GM23338 (cell line): ENCODE results near the gene ADI1. TPM values are rescaled to one million over a fixed set of nuclear protein-coding genes. Genes with fewer than 3 reads are reported as not detected.

Source experiments
- ATAC-seq: fragments of 200-7000 bp; cut with Tn5 transposase; 3 replicates; pipeline ENCODE4 v1.9.1; 2020
- DNase-seq: peaks from one replicate; pipeline ENCODE4 v3.0.0-alpha.2; 2015; ENCODE audit warnings: low spot score
- H2AFZ ChIP-seq: fragments of 200-600 bp; sonication (generic); 2 replicates; pipeline ENCODE4 v1.8.0; 2016; ENCODE audit warnings: antibody characterized with exemption, mild to moderate bottlenecking, moderate library complexity
- H3F3A ChIP-seq: fragments of 200-600 bp; sonication (generic); replicated peaks from 2 replicates; pipeline ENCODE4 v1.8.0; 2017; ENCODE audit warnings: antibody characterized with exemption, mixed run types, low read depth
- H3K27ac ChIP-seq: fragments of 200-600 bp; sonication (generic); 2 replicates; pipeline ENCODE4 v1.6.1; 2016; ENCODE audit warnings: low read depth
- H3K27me3 ChIP-seq: fragments of 200-600 bp; sonication (generic); 2 replicates; pipeline ENCODE4 v1.8.0; 2016; ENCODE audit warnings: mild to moderate bottlenecking, mixed run types, moderate library complexity; ENCODE audit not compliant: insufficient read depth
- H3K36me3 ChIP-seq: fragments of 200-600 bp; sonication (generic); 2 replicates; pipeline ENCODE4 v1.8.0; 2016; ENCODE audit warnings: mild to moderate bottlenecking; ENCODE audit not compliant: insufficient read depth
- H3K4me1 ChIP-seq: fragments of 200-600 bp; sonication (generic); 2 replicates; pipeline ENCODE4 v1.8.0; 2016; ENCODE audit warnings: mild to moderate bottlenecking, moderate library complexity; ENCODE audit not compliant: insufficient read depth
- H3K4me2 ChIP-seq: fragments of 200-600 bp; sonication (generic); 2 replicates; pipeline ENCODE4 v1.7.1; 2017; ENCODE audit warnings: mixed run types
- H3K4me3 ChIP-seq: fragments of 200-600 bp; sonication (generic); 2 replicates; pipeline ENCODE4 v1.6.1; 2016; ENCODE audit warnings: mixed run types
- H3K79me2 ChIP-seq: fragments of 200-600 bp; sonication (generic); replicated peaks from 2 replicates; pipeline ENCODE4 v1.8.0; 2017; ENCODE audit warnings: mild to moderate bottlenecking; ENCODE audit not compliant: insufficient read depth
- H3K9me2 ChIP-seq: fragments of 200-600 bp; sonication (generic); 2 replicates; pipeline ENCODE4 v1.8.0; 2017; ENCODE audit not compliant: insufficient read depth
- H4K20me1 ChIP-seq: fragments of 200-600 bp; sonication (generic); replicated peaks from 2 replicates; pipeline ENCODE4 v1.8.0; 2017; ENCODE audit warnings: mild to moderate bottlenecking; ENCODE audit not compliant: insufficient read depth
- H3K27ac Mint-ChIP-seq: 2 replicates; pipeline ENCODE4 v1.8.0; 2020; ENCODE audit warnings: inconsistent platforms, mild to moderate bottlenecking, moderate library complexity, mixed read lengths
- H3K27me3 Mint-ChIP-seq: 3 replicates; pipeline ENCODE4 v1.8.0; 2022; ENCODE audit warnings: low read depth, mild to moderate bottlenecking, moderate library complexity, mixed read lengths, inconsistent platforms; ENCODE audit not compliant: insufficient read depth, poor library complexity
- H3K36me3 Mint-ChIP-seq: 3 replicates; pipeline ENCODE4 v1.8.0; 2021; ENCODE audit warnings: low read depth, mild to moderate bottlenecking, inconsistent platforms, moderate library complexity, mixed read lengths
- H3K4me1 Mint-ChIP-seq: 3 replicates; pipeline ENCODE4 v1.8.0; 2020; ENCODE audit warnings: mild to moderate bottlenecking, inconsistent platforms, mixed read lengths
- H3K4me3 Mint-ChIP-seq: 3 replicates; pipeline ENCODE4 v1.8.0; 2021; ENCODE audit warnings: moderate library complexity, mild to moderate bottlenecking, inconsistent platforms, mixed read lengths
- H3K9me3 Mint-ChIP-seq: 3 replicates; pipeline ENCODE4 v1.8.0; 2020; ENCODE audit warnings: moderate library complexity, mild to moderate bottlenecking, inconsistent platforms, mixed read lengths
- EZH2 ChIP-seq: fragments of 200-600 bp; sonication (generic); IDR thresholded peaks from one replicate; pipeline ENCODE4 v1.8.0; 2017; ENCODE audit warnings: antibody characterized with exemption, mild to moderate bottlenecking, low read depth; ENCODE audit not compliant: unreplicated experiment
- JUNB ChIP-seq: IDR thresholded peaks from one replicate; pipeline ENCODE4 v1.6.1; 2016; ENCODE audit warnings: antibody characterized with exemption; ENCODE audit not compliant: unreplicated experiment
- NANOG ChIP-seq: IDR thresholded peaks from 2 replicates; pipeline ENCODE4 v1.6.1; 2016; ENCODE audit warnings: antibody characterized with exemption, borderline replicate concordance
- POLR2AphosphoS5 ChIP-seq: IDR thresholded peaks from 2 replicates; pipeline ENCODE4 v1.6.1; 2016; ENCODE audit warnings: antibody characterized with exemption, low read depth
- ZNF331 ChIP-seq: fragments of 250-450 bp; sonication (Bioruptor Pico); IDR thresholded peaks from 2 replicates; pipeline ENCODE4 v1.5.0; 2020; ENCODE audit warnings: low read depth, mild to moderate bottlenecking, moderate library complexity
- polyA plus RNA-seq: library from polyadenylated mRNA; unstranded; fragments of >200 nt; fragmentation: Nextera tagmentation; extraction: Ambion mirVana; gene quantifications from 2 replicates; pipeline ENCODE4 v1.2.1, GENCODE V29; 2016
- total RNA-seq: library from RNA; depleted of rRNA; stranded (reverse); fragments of >200 nt; shearing (Covaris generic); gene quantifications from 2 replicates; pipeline ENCODE4 v1.2.3, GENCODE V29; 2014
- TF ChIP-seq, protein P1 (sequence below), 2 experiments: fragments of 200-600 bp in 1 of 2; sonication (generic) in 1 of 2; conservative IDR thresholded peaks; 2 replicates each; pipeline versions ENCODE4 v1.5.1 to v1.6.1; 2016 to 2017; ENCODE audit warnings: antibody characterized with exemption in 2 of 2, low read depth in 2 of 2, mild to moderate bottlenecking in 2 of 2, moderate library complexity in 1 of 2
- TF ChIP-seq, protein P2 (sequence below): fragments of 250-450 bp; sonication (Bioruptor Pico); IDR thresholded peaks from 2 replicates; pipeline ENCODE4 v1.5.0; 2020; ENCODE audit warnings: mild to moderate bottlenecking, moderate library complexity
- TF ChIP-seq, protein P3 (sequence below): IDR thresholded peaks from one replicate; pipeline ENCODE4 v1.6.1; 2018; ENCODE audit warnings: antibody characterized with exemption; ENCODE audit not compliant: unreplicated experiment

Gene ADI1
- total and polyA plus RNA-seq, 2 experiments from 2014 or later = 16.3 to 31.9 TPM

DNA sequence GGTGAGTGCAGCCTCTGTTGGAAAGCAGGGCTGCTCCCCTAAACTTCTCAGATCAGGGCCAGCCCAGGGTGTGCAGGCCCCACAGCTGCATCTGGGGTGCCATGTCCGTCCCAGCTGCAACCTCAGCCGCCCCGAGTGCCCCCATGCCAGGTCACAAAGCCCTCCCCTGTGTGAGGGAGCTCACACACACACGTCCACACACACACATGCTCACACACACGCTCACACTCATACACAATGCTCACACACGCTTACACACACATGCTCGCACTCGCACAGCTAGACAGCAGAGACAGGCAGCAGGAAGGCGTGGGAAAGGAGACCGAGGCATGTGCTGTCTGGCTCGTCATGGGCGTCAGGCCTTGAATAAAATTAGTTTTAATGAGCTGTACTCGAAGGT, 55.4 kb downstream of the ADI1 start (continued):
- TF ChIP-seq, protein P1, sequence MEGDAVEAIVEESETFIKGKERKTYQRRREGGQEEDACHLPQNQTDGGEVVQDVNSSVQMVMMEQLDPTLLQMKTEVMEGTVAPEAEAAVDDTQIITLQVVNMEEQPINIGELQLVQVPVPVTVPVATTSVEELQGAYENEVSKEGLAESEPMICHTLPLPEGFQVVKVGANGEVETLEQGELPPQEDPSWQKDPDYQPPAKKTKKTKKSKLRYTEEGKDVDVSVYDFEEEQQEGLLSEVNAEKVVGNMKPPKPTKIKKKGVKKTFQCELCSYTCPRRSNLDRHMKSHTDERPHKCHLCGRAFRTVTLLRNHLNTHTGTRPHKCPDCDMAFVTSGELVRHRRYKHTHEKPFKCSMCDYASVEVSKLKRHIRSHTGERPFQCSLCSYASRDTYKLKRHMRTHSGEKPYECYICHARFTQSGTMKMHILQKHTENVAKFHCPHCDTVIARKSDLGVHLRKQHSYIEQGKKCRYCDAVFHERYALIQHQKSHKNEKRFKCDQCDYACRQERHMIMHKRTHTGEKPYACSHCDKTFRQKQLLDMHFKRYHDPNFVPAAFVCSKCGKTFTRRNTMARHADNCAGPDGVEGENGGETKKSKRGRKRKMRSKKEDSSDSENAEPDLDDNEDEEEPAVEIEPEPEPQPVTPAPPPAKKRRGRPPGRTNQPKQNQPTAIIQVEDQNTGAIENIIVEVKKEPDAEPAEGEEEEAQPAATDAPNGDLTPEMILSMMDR (conservative IDR thresholded peaks at IDR 0.05; ENCODE audit: low read depth in 2 of 2) = no peak
- TF ChIP-seq, protein P2, sequence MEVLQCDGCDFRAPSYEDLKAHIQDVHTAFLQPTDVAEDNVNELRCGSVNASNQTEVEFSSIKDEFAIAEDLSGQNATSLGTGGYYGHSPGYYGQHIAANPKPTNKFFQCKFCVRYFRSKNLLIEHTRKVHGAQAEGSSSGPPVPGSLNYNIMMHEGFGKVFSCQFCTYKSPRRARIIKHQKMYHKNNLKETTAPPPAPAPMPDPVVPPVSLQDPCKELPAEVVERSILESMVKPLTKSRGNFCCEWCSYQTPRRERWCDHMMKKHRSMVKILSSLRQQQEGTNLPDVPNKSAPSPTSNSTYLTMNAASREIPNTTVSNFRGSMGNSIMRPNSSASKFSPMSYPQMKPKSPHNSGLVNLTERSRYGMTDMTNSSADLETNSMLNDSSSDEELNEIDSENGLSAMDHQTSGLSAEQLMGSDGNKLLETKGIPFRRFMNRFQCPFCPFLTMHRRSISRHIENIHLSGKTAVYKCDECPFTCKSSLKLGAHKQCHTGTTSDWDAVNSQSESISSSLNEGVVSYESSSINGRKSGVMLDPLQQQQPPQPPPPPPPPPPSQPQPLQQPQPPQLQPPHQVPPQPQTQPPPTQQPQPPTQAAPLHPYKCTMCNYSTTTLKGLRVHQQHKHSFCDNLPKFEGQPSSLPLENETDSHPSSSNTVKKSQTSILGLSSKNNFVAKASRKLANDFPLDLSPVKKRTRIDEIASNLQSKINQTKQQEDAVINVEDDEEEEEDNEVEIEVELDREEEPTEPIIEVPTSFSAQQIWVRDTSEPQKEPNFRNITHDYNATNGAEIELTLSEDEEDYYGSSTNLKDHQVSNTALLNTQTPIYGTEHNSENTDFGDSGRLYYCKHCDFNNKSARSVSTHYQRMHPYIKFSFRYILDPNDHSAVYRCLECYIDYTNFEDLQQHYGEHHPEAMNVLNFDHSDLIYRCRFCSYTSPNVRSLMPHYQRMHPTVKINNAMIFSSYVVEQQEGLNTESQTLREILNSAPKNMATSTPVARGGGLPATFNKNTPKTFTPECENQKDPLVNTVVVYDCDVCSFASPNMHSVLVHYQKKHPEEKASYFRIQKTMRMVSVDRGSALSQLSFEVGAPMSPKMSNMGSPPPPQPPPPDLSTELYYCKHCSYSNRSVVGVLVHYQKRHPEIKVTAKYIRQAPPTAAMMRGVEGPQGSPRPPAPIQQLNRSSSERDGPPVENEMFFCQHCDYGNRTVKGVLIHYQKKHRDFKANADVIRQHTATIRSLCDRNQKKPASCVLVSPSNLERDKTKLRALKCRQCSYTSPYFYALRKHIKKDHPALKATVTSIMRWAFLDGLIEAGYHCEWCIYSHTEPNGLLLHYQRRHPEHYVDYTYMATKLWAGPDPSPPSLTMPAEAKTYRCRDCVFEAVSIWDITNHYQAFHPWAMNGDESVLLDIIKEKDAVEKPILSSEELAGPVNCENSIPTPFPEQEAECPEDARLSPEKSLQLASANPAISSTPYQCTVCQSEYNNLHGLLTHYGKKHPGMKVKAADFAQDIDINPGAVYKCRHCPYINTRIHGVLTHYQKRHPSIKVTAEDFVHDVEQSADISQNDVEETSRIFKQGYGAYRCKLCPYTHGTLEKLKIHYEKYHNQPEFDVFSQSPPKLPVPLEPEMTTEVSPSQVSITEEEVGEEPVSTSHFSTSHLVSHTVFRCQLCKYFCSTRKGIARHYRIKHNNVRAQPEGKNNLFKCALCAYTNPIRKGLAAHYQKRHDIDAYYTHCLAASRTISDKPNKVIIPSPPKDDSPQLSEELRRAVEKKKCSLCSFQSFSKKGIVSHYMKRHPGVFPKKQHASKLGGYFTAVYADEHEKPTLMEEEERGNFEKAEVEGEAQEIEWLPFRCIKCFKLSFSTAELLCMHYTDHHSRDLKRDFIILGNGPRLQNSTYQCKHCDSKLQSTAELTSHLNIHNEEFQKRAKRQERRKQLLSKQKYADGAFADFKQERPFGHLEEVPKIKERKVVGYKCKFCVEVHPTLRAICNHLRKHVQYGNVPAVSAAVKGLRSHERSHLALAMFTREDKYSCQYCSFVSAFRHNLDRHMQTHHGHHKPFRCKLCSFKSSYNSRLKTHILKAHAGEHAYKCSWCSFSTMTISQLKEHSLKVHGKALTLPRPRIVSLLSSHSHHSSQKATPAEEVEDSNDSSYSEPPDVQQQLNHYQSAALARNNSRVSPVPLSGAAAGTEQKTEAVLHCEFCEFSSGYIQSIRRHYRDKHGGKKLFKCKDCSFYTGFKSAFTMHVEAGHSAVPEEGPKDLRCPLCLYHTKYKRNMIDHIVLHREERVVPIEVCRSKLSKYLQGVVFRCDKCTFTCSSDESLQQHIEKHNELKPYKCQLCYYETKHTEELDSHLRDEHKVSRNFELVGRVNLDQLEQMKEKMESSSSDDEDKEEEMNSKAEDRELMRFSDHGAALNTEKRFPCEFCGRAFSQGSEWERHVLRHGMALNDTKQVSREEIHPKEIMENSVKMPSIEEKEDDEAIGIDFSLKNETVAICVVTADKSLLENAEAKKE = no peak
- TF ChIP-seq EZH2 (no peak), JUNB (no peak), NANOG (no peak), ZNF331 (CRISPR knock-in tag) (no peak), POLR2AphosphoS5 (no peak)

DNA sequence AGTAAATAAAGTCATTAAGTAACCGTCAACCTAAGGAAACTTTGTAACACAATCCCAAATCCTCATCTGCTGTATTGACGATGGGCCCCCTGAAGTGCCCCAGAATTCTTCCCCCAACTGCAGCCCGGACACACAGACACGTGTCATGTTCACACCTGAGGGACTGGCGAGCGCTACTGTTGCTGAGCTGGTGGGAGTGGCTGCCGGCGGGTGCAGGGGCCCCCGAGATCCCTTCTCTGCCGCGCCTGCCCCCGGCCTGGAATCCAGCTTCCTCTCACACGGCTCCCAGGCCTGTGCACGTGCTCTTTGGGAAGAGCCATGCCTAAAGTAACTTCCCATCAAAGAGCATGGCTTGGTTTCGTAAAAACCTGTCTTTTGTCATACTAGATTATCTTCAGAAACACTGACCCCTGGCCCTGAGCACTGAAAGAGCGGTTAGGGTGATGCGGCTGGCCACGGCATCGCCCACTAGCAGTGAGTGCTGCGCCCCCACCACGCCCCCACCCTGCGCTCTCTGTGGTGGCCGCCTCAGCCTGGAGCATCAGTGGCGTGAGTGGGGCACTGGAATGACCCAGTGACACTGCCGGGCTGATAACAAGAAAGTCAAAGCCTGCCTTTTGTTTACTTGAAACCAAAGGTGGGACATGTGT, 56.0 kb downstream of the ADI1 start:
- ATAC-seq (no peak), DNase-seq (no peak)
- H2AFZ ChIP-seq = no peak overlapping the region
- H3K4me2 ChIP-seq = peak overlapping the region; percentile 32; the same call in 1 of the 2 replicates
- H3K27me3 ChIP-seq = no peaks in the 10 kb centered on the region
- no peaks in the 10 kb centered on the region for H3K79me2 ChIP-seq
- no peaks in the 10 kb centered on the region for H3K36me3 ChIP-seq
- no peaks in the 10 kb centered on the region for H3K9me2 ChIP-seq
- H3F3A ChIP-seq = no peaks in the 10 kb centered on the region
- Mint-ChIP-seq H3K27me3 (peaks cover 10% of the 10 kb centered on the region), H3K36me3 (peaks cover 18% of the 10 kb centered on the region), H3K9me3 (no peaks in the 10 kb centered on the region), H3K4me3 (no peak overlapping the region), H3K4me1 (peaks cover 28% of the 10 kb centered on the region), H3K27ac (peak overlapping the region; percentile 20)
- TF ChIP-seq, protein P3, sequence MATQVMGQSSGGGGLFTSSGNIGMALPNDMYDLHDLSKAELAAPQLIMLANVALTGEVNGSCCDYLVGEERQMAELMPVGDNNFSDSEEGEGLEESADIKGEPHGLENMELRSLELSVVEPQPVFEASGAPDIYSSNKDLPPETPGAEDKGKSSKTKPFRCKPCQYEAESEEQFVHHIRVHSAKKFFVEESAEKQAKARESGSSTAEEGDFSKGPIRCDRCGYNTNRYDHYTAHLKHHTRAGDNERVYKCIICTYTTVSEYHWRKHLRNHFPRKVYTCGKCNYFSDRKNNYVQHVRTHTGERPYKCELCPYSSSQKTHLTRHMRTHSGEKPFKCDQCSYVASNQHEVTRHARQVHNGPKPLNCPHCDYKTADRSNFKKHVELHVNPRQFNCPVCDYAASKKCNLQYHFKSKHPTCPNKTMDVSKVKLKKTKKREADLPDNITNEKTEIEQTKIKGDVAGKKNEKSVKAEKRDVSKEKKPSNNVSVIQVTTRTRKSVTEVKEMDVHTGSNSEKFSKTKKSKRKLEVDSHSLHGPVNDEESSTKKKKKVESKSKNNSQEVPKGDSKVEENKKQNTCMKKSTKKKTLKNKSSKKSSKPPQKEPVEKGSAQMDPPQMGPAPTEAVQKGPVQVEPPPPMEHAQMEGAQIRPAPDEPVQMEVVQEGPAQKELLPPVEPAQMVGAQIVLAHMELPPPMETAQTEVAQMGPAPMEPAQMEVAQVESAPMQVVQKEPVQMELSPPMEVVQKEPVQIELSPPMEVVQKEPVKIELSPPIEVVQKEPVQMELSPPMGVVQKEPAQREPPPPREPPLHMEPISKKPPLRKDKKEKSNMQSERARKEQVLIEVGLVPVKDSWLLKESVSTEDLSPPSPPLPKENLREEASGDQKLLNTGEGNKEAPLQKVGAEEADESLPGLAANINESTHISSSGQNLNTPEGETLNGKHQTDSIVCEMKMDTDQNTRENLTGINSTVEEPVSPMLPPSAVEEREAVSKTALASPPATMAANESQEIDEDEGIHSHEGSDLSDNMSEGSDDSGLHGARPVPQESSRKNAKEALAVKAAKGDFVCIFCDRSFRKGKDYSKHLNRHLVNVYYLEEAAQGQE = no peak
- TF ChIP-seq ZNF331 (CRISPR knock-in tag) = no peak
- no peak for TF ChIP-seq JUNB
- TF ChIP-seq, protein P1 (conservative IDR thresholded peaks at IDR 0.05; ENCODE audit: low read depth in 2 of 2) = no peak
- H3K27ac ChIP-seq = 0 out of 2 replicates have a peak overlapping the region, but pooled peaks have one; percentile 15
- H4K20me1 ChIP-seq = no peaks in the 10 kb centered on the region
- no peak overlapping the region for H3K4me3 ChIP-seq
- H3K4me1 ChIP-seq = no peaks in the 10 kb centered on the region
